Type B pancreatic cell (in vitro differentiated cells): ENCODE data around the gene PAPPA2. TPM values are rescaled to one million over a fixed set of nuclear protein-coding genes. Genes with fewer than 3 reads are reported as not detected.

Source experiments
- DNase-seq: peaks from one replicate; pipeline ENCODE4 v3.0.0; 2021; ENCODE audit warnings: mixed read lengths; ENCODE audit not compliant: unreplicated experiment; ENCODE audit errors: extremely low spot score
- H3K27ac Mint-ChIP-seq: 2 replicates; pipeline ENCODE4 v1.8.0; 2021; ENCODE audit warnings: mild to moderate bottlenecking, mixed read lengths
- H3K27me3 Mint-ChIP-seq: 2 replicates; pipeline ENCODE4 v1.8.0; 2021; ENCODE audit warnings: mixed read lengths
- H3K36me3 Mint-ChIP-seq: 2 replicates; pipeline ENCODE4 v1.8.0; 2021; ENCODE audit warnings: mixed read lengths
- H3K4me1 Mint-ChIP-seq: one replicate; pipeline ENCODE4 v1.8.0; 2021; ENCODE audit warnings: mixed read lengths; ENCODE audit not compliant: unreplicated experiment
- H3K4me3 Mint-ChIP-seq: 2 replicates; pipeline ENCODE4 v1.8.0; 2021; ENCODE audit warnings: mild to moderate bottlenecking, mixed read lengths
- H3K9me3 Mint-ChIP-seq: 2 replicates; pipeline ENCODE4 v1.8.0; 2021; ENCODE audit warnings: mixed read lengths
- CTCF ChIP-seq: fragments of 200-600 bp; sonication (generic); conservative IDR thresholded peaks from 2 replicates; pipeline ENCODE4 v1.5.0; 2021; ENCODE audit warnings: antibody characterized with exemption, mild to moderate bottlenecking
- total RNA-seq: library from RNA; stranded (reverse); gene quantifications from 2 replicates; pipeline ENCODE4 v1.2.1, GENCODE V29; 2021; ENCODE audit warnings: low replicate concordance

Gene PAPPA2
- total RNA-seq, 1 donor from 2014 or later, result 0.87 TPM

- no peaks in the 10 kb centered on the region for H3K9me3 Mint-ChIP-seq
- H3K36me3 Mint-ChIP-seq, result no peaks in the 10 kb centered on the region
- no peak overlapping the region for H3K4me3 Mint-ChIP-seq
- no peak for DNase-seq
- no peak overlapping the region for H3K27ac Mint-ChIP-seq
- peaks cover 15% of the 10 kb centered on the region for H3K4me1 Mint-ChIP-seq
- TF ChIP-seq CTCF, result no peak
- H3K27me3 Mint-ChIP-seq, result peaks cover 7% of the 10 kb centered on the region
Observed at GRCh38 chr1:176574756-176575155, 111.8 kb downstream of the PAPPA2 start.

- no peak for DNase-seq
- no peak overlapping the region for H3K27ac Mint-ChIP-seq
- H3K4me1 Mint-ChIP-seq, result peaks cover 15% of the 10 kb centered on the region
- H3K36me3 Mint-ChIP-seq, result no peaks in the 10 kb centered on the region
- no peak for TF ChIP-seq CTCF
- H3K9me3 Mint-ChIP-seq, result no peaks in the 10 kb centered on the region
- H3K27me3 Mint-ChIP-seq, result peaks cover 5% of the 10 kb centered on the region
- H3K4me3 Mint-ChIP-seq, result no peak overlapping the region
Observed at GRCh38 chr1:176575991-176576390, 113.0 kb downstream of the PAPPA2 start.

GRCh38 chr1:176576670-176577069, 113.7 kb downstream of the PAPPA2 start:
- no peak overlapping the region for H3K27ac Mint-ChIP-seq
- peaks cover 3% of the 10 kb centered on the region for H3K27me3 Mint-ChIP-seq
- no peaks in the 10 kb centered on the region for H3K9me3 Mint-ChIP-seq
- H3K36me3 Mint-ChIP-seq, result no peaks in the 10 kb centered on the region
- no peak for TF ChIP-seq CTCF
- H3K4me1 Mint-ChIP-seq, result peaks cover 15% of the 10 kb centered on the region
- no peak overlapping the region for H3K4me3 Mint-ChIP-seq
- no peak for DNase-seq

GRCh38 chr1:176577646-176578197, 114.7 kb downstream of the PAPPA2 start:
- Mint-ChIP-seq H3K4me1 (peaks cover 4% of the 10 kb centered on the region), H3K27me3 (peaks cover 3% of the 10 kb centered on the region), H3K36me3 (no peaks in the 10 kb centered on the region), H3K27ac (no peak overlapping the region), H3K9me3 (no peaks in the 10 kb centered on the region), H3K4me3 (no peak overlapping the region)
- no peak for TF ChIP-seq CTCF
- DNase-seq, result no peak

- no peak for DNase-seq
- TF ChIP-seq CTCF, result no peak
- Mint-ChIP-seq H3K27ac (no peak overlapping the region), H3K27me3 (no peaks in the 10 kb centered on the region), H3K9me3 (no peaks in the 10 kb centered on the region), H3K4me1 (peaks cover 4% of the 10 kb centered on the region), H3K36me3 (no peaks in the 10 kb centered on the region), H3K4me3 (no peak overlapping the region)
Observed at GRCh38 chr1:176579087-176579486, 116.1 kb downstream of the PAPPA2 start.

GRCh38 chr1:176595217-176595616, 132.2 kb downstream of the PAPPA2 start:
- no peak overlapping the region for H3K4me3 Mint-ChIP-seq
- no peak for TF ChIP-seq CTCF
- DNase-seq, result no peak
- H3K27me3 Mint-ChIP-seq, result peaks cover 4% of the 10 kb centered on the region
- H3K9me3 Mint-ChIP-seq, result no peaks in the 10 kb centered on the region
- no peaks in the 10 kb centered on the region for H3K36me3 Mint-ChIP-seq
- no peaks in the 10 kb centered on the region for H3K4me1 Mint-ChIP-seq
- H3K27ac Mint-ChIP-seq, result no peak overlapping the region
